Measurements from ENCODE around the gene SPAG8. TPM values are rescaled to one million over a fixed set of nuclear protein-coding genes. Genes with fewer than 3 reads are reported as not detected.

SPAG8 gene
- total RNA-seq, 1 experiment from 2014 or later = 0.50 TPM

GRCh38 chr9:35795695-35796094 is 16.4 kb downstream of the SPAG8 start:
- Histone ChIP-seq H3K9me3 (ENCODE audit: control insufficient read depth, low read depth, low read length) (no peaks in the 10 kb centered on the region), H3T11ph (ENCODE audit: low read length) (no peak overlapping the region), H4K8ac (replicated peaks; ENCODE audit: insufficient read length, low read depth, low read length) (no peak overlapping the region), H3K4me1 (ENCODE audit: insufficient read depth, low read length) (no peaks in the 10 kb centered on the region), H2BK120ac (ENCODE audit: low read depth, low read length, poor library complexity, severe bottlenecking) (no peak overlapping the region), H3K79me2 (ENCODE audit: insufficient read depth, low read length) (no peaks in the 10 kb centered on the region), H3K27me3 (ENCODE audit: insufficient read depth, low read length) (no peaks in the 10 kb centered on the region), H4K91ac (ENCODE audit: insufficient read length, low read depth, low read length) (no peak overlapping the region), H3K79me1 (ENCODE audit: insufficient read depth, low read depth, low read length, poor library complexity, severe bottlenecking) (no peaks in the 10 kb centered on the region), H3K4ac (ENCODE audit: low read depth, low read length) (no peak overlapping the region), H4K20me1 (ENCODE audit: control insufficient read depth, insufficient read depth, insufficient read length) (no peaks in the 10 kb centered on the region), H3K23ac (ENCODE audit: insufficient read length, low read depth, low read length) (no peak overlapping the region), H2BK12ac (ENCODE audit: insufficient read length, low read depth, low read length) (no peak overlapping the region), H2AFZ (ENCODE audit: low read length) (no peak overlapping the region), H2BK20ac (ENCODE audit: low read depth, low read length, poor library complexity, severe bottlenecking) (no peak overlapping the region), H3K4me2 (ENCODE audit: insufficient read depth, insufficient read length, low read length) (no peak overlapping the region), H3K23me2 (ENCODE audit: insufficient read length, low read depth, low read length, poor library complexity, severe bottlenecking) (peaks cover 3% of the 10 kb centered on the region), H3K14ac (ENCODE audit: insufficient read depth, low read length) (no peak overlapping the region), H3K18ac (ENCODE audit: insufficient read length, low read depth, low read length) (no peak overlapping the region), H3K56ac (ENCODE audit: insufficient read length, low read depth, low read length) (no peak overlapping the region), H2BK15ac (ENCODE audit: low read depth, low read length) (no peak overlapping the region), H2AK5ac (ENCODE audit: insufficient read length, low read length) (no peak overlapping the region), H2BK5ac (ENCODE audit: insufficient read length, low read length) (no peak overlapping the region), H3K9ac (ENCODE audit: extremely low read depth, insufficient read length, low read length) (no peak overlapping the region), H3K27ac (ENCODE audit: insufficient read length, low read depth, low read length) (no peak overlapping the region), H4K5ac (ENCODE audit: insufficient read length, low read depth, low read length) (no peak overlapping the region)
- Mint-ChIP-seq H3K4me3 (no peak overlapping the region), H3K9me3 (no peaks in the 10 kb centered on the region), H3K27ac (no peak overlapping the region), H3K4me1 (peaks cover 4 to 8% of the 10 kb centered on the region in 2 experiments), H3K27me3 (ENCODE audit: low read depth) (peaks cover 4% of the 10 kb centered on the region), H3K36me3 (ENCODE audit: insufficient read depth in 1 of 3, low read depth in 3 of 3) (peaks cover 0 to 7% (median 3%) of the 10 kb centered on the region in 3 experiments; a peak in 3 of 7 replicates)
- DNase-seq = no peak
- no peak for TF ChIP-seq CTCF (conservative IDR thresholded peaks at IDR 0.05)

Data from H9 (cell line).